ENCODE results near the gene FARP1.
A peak's percentile ranks its signal among the peaks of the same experiment; 100 is the strongest.

Gene FARP1

DNA sequence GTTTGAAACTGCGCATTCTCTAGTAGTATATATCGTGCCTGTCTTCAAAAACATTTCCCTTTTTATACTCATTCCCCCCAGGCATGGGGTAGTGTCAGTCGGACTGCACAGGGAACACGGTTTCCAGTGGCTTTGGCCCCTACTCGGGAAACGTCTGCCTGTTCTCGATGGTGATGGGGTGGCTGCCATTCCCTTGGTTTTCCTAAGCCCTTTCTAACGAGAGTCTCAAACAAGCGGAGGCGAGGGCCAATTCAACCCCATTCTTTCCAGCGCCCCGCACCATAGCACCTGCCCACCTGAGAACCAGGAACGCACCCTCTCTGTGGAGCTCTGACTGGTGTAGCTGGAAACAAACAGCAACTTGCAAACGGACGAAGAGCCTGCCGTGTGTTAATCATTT lies 306.4 kb downstream of the FARP1 start:
- ChIA-PET CTCF (no interaction called here), POLR2A (ENCODE audit: low non-redundant PET) (no interaction called here)
- TF ChIP-seq, protein P1, sequence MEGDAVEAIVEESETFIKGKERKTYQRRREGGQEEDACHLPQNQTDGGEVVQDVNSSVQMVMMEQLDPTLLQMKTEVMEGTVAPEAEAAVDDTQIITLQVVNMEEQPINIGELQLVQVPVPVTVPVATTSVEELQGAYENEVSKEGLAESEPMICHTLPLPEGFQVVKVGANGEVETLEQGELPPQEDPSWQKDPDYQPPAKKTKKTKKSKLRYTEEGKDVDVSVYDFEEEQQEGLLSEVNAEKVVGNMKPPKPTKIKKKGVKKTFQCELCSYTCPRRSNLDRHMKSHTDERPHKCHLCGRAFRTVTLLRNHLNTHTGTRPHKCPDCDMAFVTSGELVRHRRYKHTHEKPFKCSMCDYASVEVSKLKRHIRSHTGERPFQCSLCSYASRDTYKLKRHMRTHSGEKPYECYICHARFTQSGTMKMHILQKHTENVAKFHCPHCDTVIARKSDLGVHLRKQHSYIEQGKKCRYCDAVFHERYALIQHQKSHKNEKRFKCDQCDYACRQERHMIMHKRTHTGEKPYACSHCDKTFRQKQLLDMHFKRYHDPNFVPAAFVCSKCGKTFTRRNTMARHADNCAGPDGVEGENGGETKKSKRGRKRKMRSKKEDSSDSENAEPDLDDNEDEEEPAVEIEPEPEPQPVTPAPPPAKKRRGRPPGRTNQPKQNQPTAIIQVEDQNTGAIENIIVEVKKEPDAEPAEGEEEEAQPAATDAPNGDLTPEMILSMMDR (conservative IDR thresholded peaks at IDR 0.05; ENCODE audit: low read depth) = no peak
- H3K27ac ChIP-seq = no peak overlapping the region; the same call in 1 of the 2 replicates
- DNase-seq (ENCODE audit: low spot score) = no peak

DNA sequence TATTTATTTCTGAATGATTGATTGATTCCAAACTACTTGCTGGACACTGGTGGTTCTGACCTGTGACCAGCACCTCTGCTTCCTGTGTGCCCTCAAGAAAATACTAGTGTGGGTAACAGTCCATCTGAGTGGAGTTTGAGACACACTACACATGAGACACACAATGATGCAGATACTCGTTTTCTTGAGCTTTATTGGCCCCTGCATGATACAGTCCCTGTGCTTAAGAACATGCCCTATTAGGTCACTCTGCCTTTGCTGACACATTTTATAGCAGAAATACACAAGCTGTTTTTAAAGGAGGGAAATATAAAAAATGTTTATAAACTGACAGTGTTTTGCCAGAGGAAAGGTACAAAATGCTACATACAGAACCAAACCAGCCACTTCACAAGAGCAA lies 307.1 kb downstream of the FARP1 start:
- ChIA-PET CTCF (interaction anchor here (0.5 to 0.6 kb wide), 2 partner anchors 126 to 522 kb away, joined by 3 read pairs; no protein-coding TSS in a partner anchor), POLR2A (ENCODE audit: low non-redundant PET) (no interaction called here)
- no peak for DNase-seq (ENCODE audit: low spot score)
- TF ChIP-seq, protein P1 (conservative IDR thresholded peaks at IDR 0.05; ENCODE audit: low read depth) = no peak
- H3K27ac ChIP-seq = peak overlapping the region; percentile 44; the same call in 1 of the 2 replicates

DNA sequence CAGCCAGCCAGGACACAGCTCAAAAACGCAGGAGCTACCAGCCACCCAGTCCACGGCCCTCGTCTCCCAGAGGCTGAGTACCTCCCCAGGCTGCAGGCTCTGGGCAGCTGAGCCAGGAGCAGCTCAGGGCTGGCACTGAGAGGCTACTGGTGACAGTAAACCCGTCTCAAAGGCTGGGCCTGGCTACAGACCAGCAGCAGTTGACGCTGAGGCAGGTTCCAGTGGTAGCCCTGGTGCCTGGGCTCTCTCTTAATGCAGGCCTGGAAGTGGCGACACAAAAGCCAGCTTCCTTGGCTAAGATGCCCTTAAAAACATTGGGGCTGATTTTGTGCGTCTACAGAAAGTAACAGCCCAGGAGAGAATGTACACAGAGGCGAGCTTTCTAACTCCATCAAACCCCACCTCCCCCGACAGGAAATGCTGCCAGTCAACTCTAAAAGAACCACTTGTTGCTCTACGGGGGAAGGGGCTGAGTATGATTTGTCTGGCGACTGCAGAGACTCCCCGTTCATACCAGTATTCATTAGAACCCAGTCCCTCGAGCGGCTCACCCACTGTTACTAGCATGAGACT lies 307.7 kb downstream of the FARP1 start:
- POLR2A ChIA-PET (ENCODE audit: low non-redundant PET) = no interaction called here
- DNase-seq (ENCODE audit: low spot score) = no peak
- H3K27ac ChIP-seq = peak overlapping the region; percentile 44
- CTCF ChIA-PET = interaction anchor here (0.6 kb wide), 1 partner anchor 126 kb away, joined by 3 read pairs; no protein-coding TSS in a partner anchor
- TF ChIP-seq, protein P1 (conservative IDR thresholded peaks at IDR 0.05; ENCODE audit: low read depth) = no peak

DNA sequence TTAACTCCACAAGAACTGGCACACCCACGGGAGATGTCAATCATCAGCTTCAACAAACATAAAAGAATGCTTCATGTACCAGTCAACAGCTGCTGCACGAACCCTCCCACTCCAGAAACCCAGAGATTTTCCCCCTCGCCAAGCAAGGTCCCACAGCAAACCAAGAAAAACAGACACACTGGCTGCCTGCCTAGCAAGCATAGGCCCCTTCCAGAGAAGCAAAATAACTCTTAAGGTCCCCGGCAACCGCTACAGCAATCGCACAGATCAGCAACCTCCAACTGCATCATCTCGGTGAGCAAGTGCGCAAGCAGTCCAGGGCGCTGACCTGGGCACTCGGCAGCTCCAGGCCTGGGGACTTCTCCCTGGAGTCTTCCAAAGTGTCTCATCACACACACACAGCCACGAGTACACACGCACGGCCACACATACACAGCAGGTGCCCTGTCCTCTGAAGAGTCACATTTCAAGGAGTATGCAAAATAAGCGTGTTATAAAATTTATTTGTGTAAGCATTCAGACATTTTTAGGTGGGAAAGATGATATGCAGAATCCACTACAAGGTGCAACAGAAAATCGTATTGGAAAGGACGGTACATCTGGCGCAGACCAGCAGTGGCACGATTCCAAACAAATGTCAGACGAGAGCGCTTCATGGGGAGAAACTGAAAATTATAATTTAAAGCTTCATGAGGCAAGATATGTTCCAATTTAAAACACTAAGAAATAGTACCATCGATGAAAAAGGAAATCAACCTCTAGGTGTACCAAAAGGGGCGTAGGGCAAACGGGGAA lies 309.0 kb downstream of the FARP1 start:
- DNase-seq (ENCODE audit: low spot score) = no peak
- no peak overlapping the region for H3K27ac ChIP-seq
- TF ChIP-seq, protein P1 (conservative IDR thresholded peaks at IDR 0.05; ENCODE audit: low read depth) = no peak
- ChIA-PET POLR2A (ENCODE audit: low non-redundant PET) (no interaction called here), CTCF (no interaction called here)

DNA sequence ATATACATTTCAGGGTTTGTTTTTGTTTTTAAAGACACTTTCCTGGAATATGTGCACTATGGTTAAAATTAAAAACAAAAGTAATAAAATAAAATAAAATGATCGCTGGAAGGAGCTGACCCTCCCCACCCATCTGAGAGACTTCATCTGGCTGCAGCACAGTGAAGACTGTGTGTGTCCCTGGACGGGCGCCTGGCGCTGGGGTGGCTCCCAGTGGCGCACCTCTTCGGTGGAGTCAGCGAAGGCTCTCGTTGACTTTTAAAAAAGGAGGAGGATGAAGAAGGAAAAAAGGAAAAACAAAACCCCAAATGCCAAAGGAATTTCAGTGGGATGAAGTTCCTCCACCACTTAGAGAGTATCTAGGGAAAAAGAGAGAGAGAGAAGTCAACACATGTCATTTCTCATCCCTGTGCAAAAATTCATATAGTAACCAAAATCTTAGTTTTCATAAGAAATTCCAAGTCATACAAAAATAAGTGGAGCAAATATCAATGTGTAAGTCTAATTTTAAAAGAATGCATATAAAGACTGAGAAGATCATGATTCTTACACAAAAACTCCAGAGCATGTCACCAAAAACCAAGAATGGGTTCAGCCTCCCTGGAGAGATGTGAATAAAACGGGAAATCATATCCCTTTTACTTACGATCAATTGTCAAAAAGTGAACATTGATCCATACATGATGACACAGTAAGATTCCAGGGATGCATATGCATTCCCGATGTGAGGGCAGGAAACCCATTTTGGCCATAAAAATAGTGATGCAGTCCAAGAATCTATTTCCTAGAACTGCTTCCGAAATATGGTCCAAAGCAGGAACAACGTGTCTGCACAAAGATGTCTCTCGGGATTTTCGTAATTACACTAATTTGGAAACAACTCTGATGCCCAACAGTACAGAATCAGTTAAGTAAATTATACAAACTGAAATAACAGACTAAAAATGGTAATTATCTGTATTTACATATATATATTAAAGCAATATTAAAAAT lies 310.3 kb downstream of the FARP1 start:
- TF ChIP-seq, protein P1 (conservative IDR thresholded peaks at IDR 0.05; ENCODE audit: low read depth) = no peak
- DNase-seq (ENCODE audit: low spot score) = no peak
- ChIA-PET POLR2A (ENCODE audit: low non-redundant PET) (no interaction called here), CTCF (no interaction called here)
- H3K27ac ChIP-seq = no peak overlapping the region

DNA sequence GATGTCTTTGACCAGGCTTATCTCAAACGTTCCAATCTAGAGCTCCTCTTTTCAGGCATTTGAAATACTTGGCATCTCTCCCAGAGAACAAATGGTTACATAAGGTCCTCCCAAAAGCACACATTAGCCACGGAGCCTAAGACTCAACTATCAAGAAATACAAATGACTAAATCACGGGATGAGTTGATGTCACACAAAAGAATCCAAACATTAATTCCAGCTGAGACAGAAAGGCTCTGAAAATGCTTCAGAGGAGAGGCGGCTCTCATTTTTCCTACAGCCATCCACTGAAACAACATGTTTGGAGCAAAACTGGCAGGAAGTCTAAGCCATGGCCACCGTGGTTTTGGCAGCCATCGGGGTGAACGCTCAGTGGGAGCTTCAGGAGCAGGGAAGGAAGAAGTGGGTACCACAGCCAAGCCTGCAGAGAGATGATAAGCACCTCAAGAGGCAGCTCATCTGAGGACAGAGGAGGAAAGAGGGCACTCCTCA lies 311.5 kb downstream of the FARP1 start:
- ChIA-PET CTCF (interaction anchor here (0.9 to 2.1 kb wide), 2 partner anchors 9 to 13 kb away, joined by 4 to 9 read pairs; no protein-coding TSS in a partner anchor), POLR2A (ENCODE audit: low non-redundant PET) (no interaction called here)
- TF ChIP-seq, protein P1 (conservative IDR thresholded peaks at IDR 0.05; ENCODE audit: low read depth) = no peak
- DNase-seq (ENCODE audit: low spot score) = no peak
- peak overlapping the region; percentile 72 for H3K27ac ChIP-seq
